GM20431 (cell line): ENCODE results near the gene NCKIPSD.

Experiments
- in situ Hi-C: fragments of 300-500 bp; cut with MseI, MboI; formaldehyde crosslinking; loops from one replicate; pipeline ENCODE4 v1.15.0; 2020; ENCODE audit warnings: low sequenced_read_pairs; ENCODE audit not compliant: unreplicated experiment

Gene NCKIPSD

DNA sequence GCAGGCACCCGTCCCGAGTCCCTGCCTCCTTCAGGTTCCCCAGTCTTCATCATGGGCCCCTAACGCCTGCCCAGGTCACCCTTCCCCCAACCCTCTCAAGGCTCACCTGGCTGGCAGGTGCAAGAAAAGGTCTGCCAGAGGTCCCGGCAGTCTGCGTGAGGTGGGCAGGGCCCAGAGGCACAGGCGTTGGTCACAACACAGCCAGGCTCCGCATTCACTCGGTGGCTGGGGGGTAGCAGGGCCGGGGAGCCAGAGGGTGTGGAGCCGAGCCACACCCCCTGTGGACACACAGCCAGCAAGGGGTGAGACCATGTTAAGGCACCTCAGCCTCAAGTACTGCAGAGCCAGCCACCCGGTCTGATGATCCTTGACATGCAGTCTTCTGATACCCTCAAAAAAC lies 33.9 kb downstream of the NCKIPSD start:
- in situ Hi-C loops: no loop called here

GRCh38 chr3:48650723-48651122 lies 35.0 kb downstream of the NCKIPSD start:
- in situ Hi-C loops: no loop called here

GRCh38 chr3:48648188-48648850 lies 37.4 kb downstream of the NCKIPSD start:
- in situ Hi-C loops: no loop called here

DNA sequence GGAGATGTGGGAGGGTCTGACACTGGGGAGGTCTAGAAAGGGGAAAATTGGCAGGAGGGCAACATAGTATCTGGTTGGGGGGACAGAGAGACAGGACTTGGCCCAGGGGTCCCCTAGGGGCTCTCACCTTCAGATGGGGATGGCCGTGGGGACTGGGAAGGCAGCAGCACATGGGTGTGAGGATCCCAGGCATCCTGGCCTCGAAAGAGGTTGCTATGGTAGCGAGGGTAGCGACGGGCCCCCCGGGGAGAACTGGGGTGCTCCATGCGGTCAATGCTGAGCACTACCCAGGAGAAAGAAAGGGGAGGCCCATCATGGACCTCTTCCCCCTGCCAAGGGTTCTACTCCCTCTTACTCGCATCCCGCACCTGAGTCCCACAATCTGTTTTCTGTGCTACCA lies 38.0 kb downstream of the NCKIPSD start:
- in situ Hi-C loops: no loop called here

GRCh38 chr3:48644898-48645760 lies 40.6 kb downstream of the NCKIPSD start:
- in situ Hi-C loops: no loop called here

DNA sequence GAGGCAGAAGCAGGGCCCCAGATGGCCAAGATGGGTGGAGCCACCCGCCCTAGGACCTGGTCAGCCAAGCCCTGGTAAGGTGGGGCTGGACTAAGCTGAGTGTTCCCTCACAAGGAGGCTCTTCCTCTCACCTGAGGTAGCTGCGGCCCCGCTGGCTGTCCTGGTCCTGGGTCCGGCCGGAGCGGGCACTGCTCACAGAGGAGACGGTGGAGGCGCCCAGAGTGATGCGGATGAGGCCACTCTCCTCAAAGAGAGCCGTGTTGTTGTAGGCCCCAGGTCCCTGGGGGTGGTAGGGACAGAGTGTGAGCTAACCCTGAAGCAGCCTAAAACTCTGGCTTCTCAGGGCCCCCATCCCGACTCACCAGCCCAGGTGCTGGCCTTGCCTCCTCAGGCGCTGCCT lies 43.1 kb downstream of the NCKIPSD start:
- in situ Hi-C loops: no loop called here

DNA sequence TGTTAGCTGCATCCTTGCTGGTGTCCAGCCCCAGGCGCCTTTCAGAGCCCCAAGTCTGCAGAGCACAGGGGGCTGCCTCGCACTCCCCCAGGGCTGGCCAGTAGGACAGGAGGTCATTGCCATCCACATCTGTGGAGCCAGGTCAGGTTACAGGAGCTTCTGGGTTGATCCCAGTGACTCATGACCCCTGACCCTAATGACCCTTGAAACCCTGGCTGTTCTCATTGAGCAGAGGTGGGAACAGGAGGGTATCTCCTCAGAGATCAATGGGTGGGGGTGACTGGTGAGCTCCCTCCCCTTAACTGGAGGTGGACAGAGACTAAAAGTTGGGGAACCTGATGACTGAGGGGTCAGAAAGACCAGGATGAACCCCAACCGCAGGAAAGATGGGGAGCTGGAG lies 44.3 kb downstream of the NCKIPSD start:
- in situ Hi-C loops: no loop called here

DNA sequence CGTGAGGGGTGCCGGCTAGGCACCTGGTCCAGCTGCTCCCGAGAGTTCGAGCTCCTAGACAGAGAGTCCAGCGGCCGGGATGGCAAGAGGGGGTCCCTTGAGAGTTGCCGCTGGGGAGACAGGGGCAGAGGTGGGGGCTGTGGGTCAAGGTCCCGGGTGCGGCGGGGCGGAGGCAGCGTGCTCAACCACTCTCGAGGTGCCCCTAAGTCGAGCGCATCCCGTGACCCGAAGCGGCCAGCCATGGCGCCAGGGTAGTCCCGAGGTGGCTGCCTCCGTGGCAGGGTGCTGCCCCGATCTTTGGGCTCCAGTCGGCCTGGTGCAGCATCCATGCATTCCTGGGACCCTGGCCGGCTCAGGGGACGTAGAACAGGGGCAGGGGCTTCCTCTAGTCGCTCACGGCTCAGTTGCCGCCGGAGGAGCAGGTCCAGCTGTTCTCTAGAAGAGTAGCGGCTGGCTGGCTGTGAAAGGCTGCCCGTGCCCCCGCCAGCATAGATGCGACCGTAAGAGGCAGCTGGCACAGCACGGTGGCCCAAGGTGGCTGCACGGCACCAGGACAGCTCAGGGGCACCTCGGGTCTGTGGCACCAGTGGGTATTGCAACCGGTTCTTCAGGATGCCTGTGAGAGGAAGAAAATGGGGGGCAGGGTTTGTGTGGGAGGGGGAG lies 45.6 kb downstream of the NCKIPSD start:
- in situ Hi-C loops: no loop called here

DNA sequence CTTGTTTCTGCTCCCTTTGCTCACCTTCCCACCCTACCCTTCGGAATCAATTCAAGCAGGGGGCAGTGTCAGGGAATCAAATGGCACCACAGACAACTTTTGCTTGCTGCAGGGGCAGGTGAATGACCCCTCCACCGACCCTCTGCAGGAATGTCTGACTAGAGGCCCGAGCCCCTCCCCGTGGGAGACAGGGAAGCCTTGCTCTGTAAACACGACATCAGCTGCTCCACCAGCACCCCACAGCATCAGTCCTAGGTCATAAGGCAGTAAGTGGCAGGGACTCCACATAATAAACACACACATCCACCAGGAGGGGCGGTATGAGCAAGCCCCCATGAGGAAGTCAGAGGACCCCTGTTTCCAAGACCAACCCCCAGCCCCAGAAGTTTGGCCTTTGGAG lies 48.4 kb downstream of the NCKIPSD start:
- in situ Hi-C loops: no loop called here

DNA sequence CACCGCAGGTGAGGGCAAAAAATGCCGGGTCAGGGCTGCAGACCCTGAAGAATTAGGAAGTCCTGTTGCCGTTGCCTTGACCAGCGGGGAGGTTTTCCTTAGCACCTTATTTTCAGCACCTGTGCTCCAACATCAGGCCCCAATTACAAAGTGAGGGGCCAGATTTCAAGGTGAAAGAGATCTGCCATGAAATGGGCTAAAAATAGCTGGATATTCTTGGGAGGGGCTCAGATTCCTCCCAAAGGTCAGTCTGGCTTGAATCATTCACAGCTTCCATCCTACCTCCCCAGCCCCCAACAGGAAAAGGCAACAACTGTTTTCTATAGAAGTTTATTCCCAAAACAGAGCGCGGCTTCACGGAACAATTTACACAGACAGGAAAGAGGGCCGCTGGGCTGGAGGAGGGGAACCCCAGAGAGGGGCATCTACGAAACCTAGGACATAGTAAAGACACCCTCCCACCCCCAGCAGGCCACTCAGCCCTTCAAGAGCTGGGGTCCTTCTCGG lies 49.5 kb downstream of the NCKIPSD start:
- in situ Hi-C loops: no loop called here

- in situ Hi-C loops: no loop called here
Measured at GRCh38 chr3:48635222-48636021, 50.3 kb downstream of the NCKIPSD start, which contains the start of gene SLC26A6. Gene SLC26A6, minus strand, starts transcription at chr3:48635461. Its CDS starts 68 bp downstream, at chr3:48635393.

GRCh38 chr3:48634661-48635221 lies 51.0 kb downstream of the NCKIPSD start:
- in situ Hi-C loops: no loop called here

DNA sequence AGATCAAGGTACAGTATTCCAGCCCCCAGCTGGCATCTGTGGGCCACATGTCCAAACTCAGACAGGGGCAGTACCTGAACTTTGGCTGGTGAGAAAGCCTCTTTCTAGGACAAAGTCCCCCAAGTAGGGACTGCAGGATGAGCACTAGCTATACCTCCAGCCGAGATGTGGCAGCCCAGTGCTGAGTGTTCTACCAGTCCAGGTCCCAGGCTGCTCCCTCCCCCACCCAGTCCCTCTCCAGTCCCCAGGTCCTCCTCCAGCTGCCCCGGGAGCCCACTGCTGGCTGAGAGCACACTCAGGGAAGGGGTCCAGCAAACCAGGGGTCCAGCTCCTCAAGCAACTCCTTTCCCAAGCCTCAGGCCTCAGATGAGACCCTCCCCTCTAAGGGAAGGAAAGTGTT lies 52.0 kb downstream of the NCKIPSD start:
- in situ Hi-C loops: no loop called here

DNA sequence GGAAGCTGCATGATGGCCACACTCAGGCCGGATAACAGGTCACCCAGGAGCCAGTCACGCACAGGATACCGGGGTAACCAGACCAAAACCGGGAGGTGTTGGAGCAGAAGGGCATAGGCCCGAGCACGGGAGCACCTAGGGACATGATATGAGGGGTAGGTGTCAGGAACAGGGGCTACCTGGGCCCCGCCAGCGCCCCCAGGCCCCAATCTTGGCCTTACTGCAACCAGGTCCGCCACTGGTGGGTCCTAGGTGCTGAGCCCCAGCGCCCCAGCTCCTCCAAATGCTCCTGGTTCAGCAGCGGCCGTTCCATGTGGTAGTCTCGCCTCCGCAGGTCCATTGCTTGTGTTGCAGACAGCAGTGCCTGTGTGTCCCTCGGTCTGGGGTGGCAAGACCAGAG lies 52.5 kb downstream of the NCKIPSD start:
- in situ Hi-C loops: no loop called here

- in situ Hi-C loops: no loop called here
Measured at GRCh38 chr3:48631516-48632448, 53.9 kb downstream of the NCKIPSD start.

DNA sequence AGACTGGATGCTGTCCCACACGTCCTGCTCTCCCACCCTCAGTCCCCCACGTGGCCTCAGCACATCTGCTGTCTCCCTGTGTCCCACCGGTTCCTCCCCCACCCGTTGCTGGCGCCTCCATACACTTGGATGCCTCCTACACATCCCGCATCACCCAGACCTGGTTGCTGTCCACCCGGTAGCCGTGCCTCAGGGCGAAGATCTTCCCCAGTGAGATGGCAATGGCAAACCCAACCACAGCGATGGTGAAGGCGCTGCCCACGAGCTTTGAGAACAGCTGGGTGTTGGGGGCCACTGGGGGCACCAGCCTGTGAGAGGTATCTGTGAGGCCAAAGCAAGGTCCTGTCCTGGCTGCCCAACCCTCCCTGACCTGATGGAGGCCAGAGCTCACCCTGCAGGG lies 54.9 kb downstream of the NCKIPSD start:
- in situ Hi-C loops: no loop called here

- in situ Hi-C loops: no loop called here
Measured at GRCh38 chr3:48630407-48630806, 55.3 kb downstream of the NCKIPSD start.

DNA sequence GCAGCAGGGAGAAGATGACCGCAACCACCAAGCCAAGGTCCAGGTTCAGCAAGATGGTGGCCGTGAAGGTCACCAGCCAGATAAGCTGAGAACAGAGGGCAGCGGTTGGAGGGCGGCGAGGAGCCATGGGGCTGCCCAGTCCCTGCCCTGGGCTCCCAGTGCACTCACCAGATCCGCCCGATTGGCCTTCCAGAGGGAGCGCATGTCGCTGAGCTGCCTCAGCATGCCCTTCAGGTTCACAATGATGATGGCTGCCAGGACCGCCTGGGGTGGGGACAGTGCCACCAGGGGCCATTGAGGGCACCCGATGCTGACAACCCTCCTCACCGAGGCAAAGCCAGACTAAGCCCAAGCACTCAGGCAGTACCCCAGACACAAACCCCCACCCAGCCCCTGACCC lies 55.8 kb downstream of the NCKIPSD start:
- in situ Hi-C loops: no loop called here
